ENCODE data around the gene ALDH1B1.

ALDH1B1 gene

GRCh38 chr9:38392235-38393127 lies at the start of gene ALDH1B1:
ALDH1B1 (plus strand) TSS chr9:38392702; CDS start chr9:38395749, 3,047 bp downstream.
- DNase-seq, result no peak

DNA sequence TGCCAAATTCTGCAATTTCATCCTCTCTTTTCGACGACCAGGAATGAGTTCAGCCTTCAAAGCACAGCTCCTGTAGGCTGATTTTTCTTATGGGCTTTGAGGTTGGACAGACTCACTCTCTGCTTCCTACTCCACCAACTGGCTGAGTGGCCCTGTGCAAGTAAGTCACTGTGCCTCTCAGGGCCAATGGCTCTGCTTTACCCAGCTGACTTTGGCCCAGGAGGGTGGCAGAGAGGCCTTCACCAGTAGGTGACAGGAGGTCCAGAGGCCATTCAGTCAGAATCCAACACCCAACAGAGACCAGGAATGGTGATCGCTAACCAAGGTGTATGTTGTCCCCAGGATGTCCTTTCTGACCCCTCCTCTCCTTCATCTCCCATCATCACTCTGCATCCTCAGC lies 49.5 kb upstream of the ALDH1B1 start:
- no peak for DNase-seq

- no peak for DNase-seq
Measured at GRCh38 chr9:38343552-38343951, 49.0 kb upstream of the ALDH1B1 start.

- DNase-seq, result no peak
Measured at GRCh38 chr9:38344566-38345324, 47.8 kb upstream of the ALDH1B1 start.

DNA sequence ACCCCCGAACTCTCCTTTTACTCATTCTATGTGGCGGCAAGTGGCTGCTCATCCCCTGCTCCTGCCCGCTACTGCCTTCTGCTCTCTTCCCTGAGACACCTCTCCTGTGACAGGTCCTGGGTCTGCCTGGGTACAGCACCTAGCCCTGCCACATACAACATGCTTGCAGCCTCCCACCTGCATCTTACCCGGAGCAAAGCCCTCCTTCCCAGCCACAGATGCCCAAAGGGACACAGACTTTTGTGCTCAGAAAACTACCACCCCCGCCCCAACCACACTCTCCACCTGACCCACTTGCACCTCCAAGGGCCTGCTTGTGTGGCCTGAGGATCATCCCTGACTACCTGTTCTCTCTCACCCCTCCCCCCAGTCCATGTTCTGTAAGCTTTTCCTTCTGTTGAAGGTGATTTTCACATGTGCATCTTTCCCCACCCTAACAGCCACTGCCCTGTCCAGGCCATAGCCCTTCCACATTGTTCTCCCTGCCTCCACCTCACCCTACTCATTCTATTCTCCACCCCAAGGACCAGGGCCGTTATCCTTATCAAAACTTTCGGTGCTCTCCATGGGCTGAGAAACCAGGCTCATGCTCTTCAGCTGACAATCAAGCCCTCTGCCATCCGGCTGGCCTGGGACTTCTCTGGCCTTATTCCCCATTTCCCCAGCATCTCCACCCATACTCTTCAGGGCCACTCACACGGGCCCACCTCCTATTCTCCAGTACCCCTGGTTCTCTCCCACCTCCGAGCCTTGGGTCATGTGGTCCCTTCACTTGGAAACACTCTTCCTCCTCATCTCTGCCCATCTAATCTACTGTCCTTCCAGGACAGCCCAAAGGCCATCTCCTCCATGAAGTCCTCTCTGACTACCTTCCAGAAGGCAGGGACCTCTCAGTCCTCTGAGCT lies 46.4 kb upstream of the ALDH1B1 start:
- no peak for DNase-seq

DNA sequence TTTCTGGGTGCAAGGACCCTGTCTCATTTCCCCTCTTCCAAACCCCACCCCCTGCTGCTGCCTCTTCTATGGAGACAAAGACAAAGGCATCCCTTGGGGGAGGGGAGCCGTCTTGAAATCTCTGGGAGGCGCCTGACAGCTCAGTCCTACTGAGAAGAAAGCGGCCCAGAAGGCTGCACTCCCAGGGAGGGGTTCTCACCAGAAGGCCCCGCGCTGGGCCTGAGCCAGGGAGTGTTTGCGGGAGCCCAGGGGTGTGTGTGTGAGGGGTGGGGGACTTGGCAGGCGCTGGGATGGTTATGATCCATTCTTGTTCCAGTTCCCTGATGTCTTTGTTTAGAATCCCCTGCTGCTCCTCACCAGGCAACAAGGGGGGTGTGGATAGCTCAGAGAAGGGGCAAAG lies 45.7 kb upstream of the ALDH1B1 start:
- DNase-seq, result no peak

GRCh38 chr9:38347271-38347671 lies 45.2 kb upstream of the ALDH1B1 start:
- DNase-seq, result no peak

GRCh38 chr9:38347946-38348345 lies 44.6 kb upstream of the ALDH1B1 start:
- DNase-seq, result no peak

- DNase-seq, result no peak
Measured at GRCh38 chr9:38350529-38350928, 42.0 kb upstream of the ALDH1B1 start.

- DNase-seq, result no peak
Measured at GRCh38 chr9:38352530-38353328, 39.8 kb upstream of the ALDH1B1 start.

DNA sequence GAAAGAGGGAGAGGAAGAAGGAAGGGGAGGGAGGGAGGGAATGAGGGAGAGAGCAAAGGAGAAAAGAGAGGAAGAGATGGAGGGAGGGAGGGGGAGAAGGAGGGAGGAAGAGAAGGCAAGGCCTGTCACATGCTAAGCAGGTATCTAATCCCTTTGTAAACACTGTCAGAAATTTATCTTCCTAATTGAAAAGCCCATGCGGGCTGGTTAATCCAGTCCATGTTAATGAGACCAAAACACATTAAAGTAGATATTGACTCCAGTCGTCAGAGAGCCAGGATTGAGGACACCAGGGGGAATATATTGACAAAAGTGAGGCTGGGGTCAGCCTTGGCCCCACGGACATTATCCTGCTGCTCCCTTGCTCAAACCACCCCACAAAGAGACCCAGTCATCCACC lies 37.4 kb upstream of the ALDH1B1 start:
- DNase-seq, result no peak

- no peak for DNase-seq
Measured at GRCh38 chr9:38355517-38356120, 36.9 kb upstream of the ALDH1B1 start.

- DNase-seq, result no peak
Measured at GRCh38 chr9:38356851-38357250, 35.7 kb upstream of the ALDH1B1 start.

- no peak for DNase-seq
Measured at GRCh38 chr9:38357350-38358114, 35.0 kb upstream of the ALDH1B1 start.

- no peak for DNase-seq
Measured at GRCh38 chr9:38358390-38359296, 33.9 kb upstream of the ALDH1B1 start.

- DNase-seq, result no peak
Measured at GRCh38 chr9:38359297-38359653, 33.2 kb upstream of the ALDH1B1 start.

DNA sequence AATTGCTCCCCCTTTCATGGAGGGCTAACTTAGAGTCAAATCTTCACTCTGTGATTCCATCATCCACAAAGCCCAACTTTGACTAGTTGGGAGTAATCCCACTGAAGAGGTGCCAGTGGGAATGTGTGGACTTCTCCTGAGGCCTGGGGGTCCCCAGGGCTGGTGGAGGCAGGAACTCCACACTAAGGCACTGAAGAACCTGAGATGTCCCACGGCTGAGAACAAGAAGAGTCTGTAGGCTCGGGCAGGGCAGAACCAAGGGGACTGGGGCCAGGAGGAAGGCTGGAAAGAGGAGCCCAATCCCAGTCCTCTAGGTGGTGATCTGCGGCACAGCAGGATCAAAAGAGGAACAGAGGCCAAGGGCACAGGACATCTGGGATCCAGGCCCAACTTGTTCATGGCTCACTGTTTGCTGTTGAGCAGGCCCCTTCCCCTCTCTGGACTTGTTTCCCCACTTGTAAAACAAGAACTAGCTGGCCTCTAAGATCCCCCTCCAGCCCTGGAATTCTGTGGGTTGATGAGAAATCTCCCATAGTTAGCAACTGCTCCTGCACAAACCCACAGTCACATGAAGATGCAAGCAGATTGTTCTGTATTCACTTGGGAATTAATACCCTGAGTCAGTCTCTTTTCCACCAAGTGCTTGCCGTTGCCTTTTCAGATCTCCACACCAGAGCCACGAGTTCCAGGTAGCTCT lies 32.7 kb upstream of the ALDH1B1 start:
- DNase-seq, result no peak

- DNase-seq, result no peak
Measured at GRCh38 chr9:38360839-38361472, 31.5 kb upstream of the ALDH1B1 start.

- no peak for DNase-seq
Measured at GRCh38 chr9:38361473-38361850, 31.0 kb upstream of the ALDH1B1 start.

All from NCI-H187 treated with DMSO at 0.1 percent for 48 hours (cell line).